GM06990 (cell line): ENCODE results near the gene RNF34.
A peak's percentile ranks its signal among the peaks of the same experiment; 100 is the strongest.
"Not testable (repeated sequence)": the region's sequence is repeated elsewhere in the genome, so short reads cannot be mapped to it uniquely, and the experiment has no call there.

Source experiments
- DNase-seq: peaks from one replicate; pipeline ENCODE4 v3.0.0-alpha.2; 2011; ENCODE audit not compliant: insufficient read length; ENCODE audit errors: extremely low read depth
- H3K27me3 ChIP-seq: replicated peaks from 2 replicates; pipeline ENCODE4 v1.6.0; 2011; ENCODE audit warnings: low read length; ENCODE audit not compliant: control insufficient read depth, insufficient read depth
- H3K36me3 ChIP-seq: 2 replicates; pipeline ENCODE4 v1.5.1; 2011; ENCODE audit warnings: low read length; ENCODE audit not compliant: control insufficient read depth, insufficient read depth
- H3K4me3 ChIP-seq: replicated peaks from 2 replicates; pipeline ENCODE4 v1.5.1; 2011; ENCODE audit warnings: low read depth, mild to moderate bottlenecking, control low read depth, low read length
- TF ChIP-seq, protein P1 (sequence below): IDR thresholded peaks from 2 replicates; pipeline ENCODE4 v1.5.1; 2011; ENCODE audit warnings: low read length, control low read depth, mild to moderate bottlenecking, inconsistent platforms; ENCODE audit not compliant: insufficient read depth, poor library complexity, severe bottlenecking

Gene RNF34

GRCh38 chr12:121383601-121384021 lies 16.3 kb upstream of the RNF34 start:
- H3K36me3 ChIP-seq: no peaks in the 10 kb centered on the region
- TF ChIP-seq, protein P1, sequence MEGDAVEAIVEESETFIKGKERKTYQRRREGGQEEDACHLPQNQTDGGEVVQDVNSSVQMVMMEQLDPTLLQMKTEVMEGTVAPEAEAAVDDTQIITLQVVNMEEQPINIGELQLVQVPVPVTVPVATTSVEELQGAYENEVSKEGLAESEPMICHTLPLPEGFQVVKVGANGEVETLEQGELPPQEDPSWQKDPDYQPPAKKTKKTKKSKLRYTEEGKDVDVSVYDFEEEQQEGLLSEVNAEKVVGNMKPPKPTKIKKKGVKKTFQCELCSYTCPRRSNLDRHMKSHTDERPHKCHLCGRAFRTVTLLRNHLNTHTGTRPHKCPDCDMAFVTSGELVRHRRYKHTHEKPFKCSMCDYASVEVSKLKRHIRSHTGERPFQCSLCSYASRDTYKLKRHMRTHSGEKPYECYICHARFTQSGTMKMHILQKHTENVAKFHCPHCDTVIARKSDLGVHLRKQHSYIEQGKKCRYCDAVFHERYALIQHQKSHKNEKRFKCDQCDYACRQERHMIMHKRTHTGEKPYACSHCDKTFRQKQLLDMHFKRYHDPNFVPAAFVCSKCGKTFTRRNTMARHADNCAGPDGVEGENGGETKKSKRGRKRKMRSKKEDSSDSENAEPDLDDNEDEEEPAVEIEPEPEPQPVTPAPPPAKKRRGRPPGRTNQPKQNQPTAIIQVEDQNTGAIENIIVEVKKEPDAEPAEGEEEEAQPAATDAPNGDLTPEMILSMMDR: peak; percentile 5
- H3K4me3 ChIP-seq: no peak overlapping the region
- DNase-seq: no peak
- H3K27me3 ChIP-seq: no peaks in the 10 kb centered on the region

DNA sequence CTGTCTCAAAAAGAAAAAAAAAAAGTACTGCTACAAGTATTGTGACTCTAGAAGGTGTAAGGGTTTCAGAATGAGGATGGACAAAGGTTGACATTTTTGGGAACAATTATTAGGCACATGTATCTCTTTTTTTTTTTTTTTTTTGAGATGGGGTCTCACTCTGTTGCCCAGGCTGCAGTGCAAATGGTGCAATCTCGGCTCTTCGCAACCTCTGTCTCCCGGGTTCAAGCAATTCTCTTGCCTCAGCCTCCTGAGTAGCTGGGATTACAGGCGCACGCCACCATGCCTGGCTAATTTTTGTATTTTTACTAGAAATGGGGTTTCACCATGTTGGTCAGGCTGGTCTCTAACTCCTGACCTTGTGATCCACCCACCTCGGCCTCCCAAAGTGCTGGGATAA lies 15.0 kb upstream of the RNF34 start:
- not testable (repeated sequence) for DNase-seq, H3K4me3 ChIP-seq, H3K27me3 ChIP-seq, H3K36me3 ChIP-seq

DNA sequence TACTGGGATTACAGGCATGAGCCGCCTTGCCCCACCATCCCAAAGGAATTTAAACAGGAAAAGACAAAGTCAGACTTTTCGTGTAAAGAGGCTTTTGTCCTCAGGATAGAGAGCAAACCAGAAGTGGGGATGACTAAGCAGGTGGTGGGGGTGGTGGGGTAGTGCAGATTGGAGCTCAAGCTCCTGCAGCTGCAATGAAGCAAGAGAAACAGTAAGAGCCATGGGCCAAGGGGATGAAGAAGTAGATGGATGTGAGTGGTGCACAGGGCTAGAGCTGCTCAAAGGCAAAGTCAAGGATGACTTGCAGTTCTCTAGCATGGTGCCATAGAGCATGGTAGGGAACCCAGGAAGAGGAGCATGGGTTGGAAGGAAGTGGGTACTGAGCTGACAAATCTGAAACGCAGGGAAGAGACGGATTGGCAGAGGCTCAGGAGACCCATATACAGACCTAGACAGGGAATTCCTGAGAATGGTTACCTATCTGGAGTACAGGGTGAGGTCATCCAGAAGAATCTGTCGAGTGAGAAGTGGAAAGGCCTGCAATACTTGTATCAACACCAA lies 11.4 kb upstream of the RNF34 start:
- H3K27me3 ChIP-seq: no peaks in the 10 kb centered on the region
- DNase-seq: no peak
- no peak overlapping the region for H3K4me3 ChIP-seq
- TF ChIP-seq, protein P1: no peak
- H3K36me3 ChIP-seq: no peaks in the 10 kb centered on the region

- no peaks in the 10 kb centered on the region for H3K36me3 ChIP-seq
- TF ChIP-seq, protein P1: no peak
- no peak overlapping the region for H3K4me3 ChIP-seq
- no peak for DNase-seq
- H3K27me3 ChIP-seq: no peaks in the 10 kb centered on the region
Measured at GRCh38 chr12:121390856-121391255, 9.1 kb upstream of the RNF34 start.

DNA sequence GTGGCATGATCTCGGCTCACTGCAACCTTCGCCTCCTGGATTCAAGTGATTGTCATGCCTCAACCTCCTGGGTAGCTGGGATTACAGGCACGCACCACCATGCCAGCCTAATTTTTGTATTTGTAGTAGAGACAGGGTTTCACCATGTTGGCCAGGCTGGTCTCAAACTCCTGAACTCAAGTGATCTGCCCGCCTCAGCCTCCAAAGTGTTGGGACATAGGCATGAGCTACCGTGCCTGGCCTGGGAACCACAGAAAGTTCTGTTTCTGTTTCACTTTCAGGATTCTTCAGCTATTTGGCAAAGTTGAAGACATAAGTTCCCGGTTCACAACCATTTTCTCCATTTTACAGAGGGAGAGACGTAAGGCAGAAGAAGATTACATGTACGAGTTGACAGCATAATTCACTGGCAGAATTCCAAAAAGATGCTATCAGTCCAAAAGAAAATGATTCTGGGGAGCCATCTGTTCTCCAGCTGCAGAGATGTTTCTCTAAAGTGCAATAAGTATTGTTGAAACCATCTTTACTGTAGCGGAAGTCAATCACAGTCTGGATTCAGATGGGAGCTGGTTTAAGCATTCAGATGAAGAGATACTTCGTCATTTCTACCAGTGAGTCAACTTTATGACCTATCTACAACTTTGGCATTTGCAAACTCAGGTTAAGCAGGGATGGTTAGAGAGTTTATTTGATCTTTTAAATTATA lies 8.1 kb upstream of the RNF34 start:
- DNase-seq: peak; percentile 32
- H3K4me3 ChIP-seq: peak overlapping the region; percentile 45
- no peaks in the 10 kb centered on the region for H3K27me3 ChIP-seq

GRCh38 chr12:121392325-121392716 lies 7.6 kb upstream of the RNF34 start:
- DNase-seq: no peak
- Histone ChIP-seq H3K4me3 (no peak overlapping the region), H3K36me3 (no peaks in the 10 kb centered on the region), H3K27me3 (no peaks in the 10 kb centered on the region)
- TF ChIP-seq, protein P1: no peak

More for the DNA sequence above, 8.1 kb upstream of the RNF34 start:
- no peaks in the 10 kb centered on the region for H3K36me3 ChIP-seq
- TF ChIP-seq, protein P1: no peak
